Thyroid gland (tissue), 4 donors: ENCODE results near the gene ATP2A2. TPM values are rescaled to one million over a fixed set of nuclear protein-coding genes. Genes with fewer than 3 reads are reported as not detected.

Experiments
- DNase-seq, 2 donors: peaks; one replicate each; pipeline ENCODE4 v3.0.0-alpha.2; 2019
- H3K27ac ChIP-seq, 3 donors: fragments of 200-600 bp; sonication (generic); 1 replicate in 2 of 3; 2 replicates in 1 of 3; pipeline ENCODE4 v1.5.1; 2016 to 2019; ENCODE audit warnings: mild to moderate bottlenecking in 1 of 3, moderate library complexity in 1 of 3
- H3K27me3 ChIP-seq: fragments of 200-600 bp; sonication (generic); one replicate; pipeline ENCODE4 v1.5.1; 2019
- H3K36me3 ChIP-seq, 2 donors: fragments of 200-600 bp; sonication (generic); one replicate each; pipeline ENCODE4 v1.5.1; 2016 to 2019
- H3K4me1 ChIP-seq, 2 donors: fragments of 200-600 bp; sonication (generic); one replicate each; pipeline ENCODE4 v1.5.1; 2017 to 2019
- H3K4me3 ChIP-seq, 3 donors: fragments of 200-600 bp; sonication (generic); replicated peaks in 1 of 3; 1 replicate in 2 of 3; 2 replicates in 1 of 3; pipeline ENCODE4 v1.5.1; 2016; ENCODE audit warnings: mild to moderate bottlenecking in 1 of 3
- H3K9me3 ChIP-seq: fragments of 200-600 bp; sonication (generic); one replicate; pipeline ENCODE4 v1.5.1; 2017
- POLR2A ChIP-seq, 2 donors: fragments of 450-650 bp; IDR thresholded peaks; one replicate each; pipeline ENCODE4 v1.6.1; 2017; ENCODE audit warnings: antibody characterized with exemption in 2 of 2, mild to moderate bottlenecking in 2 of 2, moderate library complexity in 1 of 2
- WGBS, 2 donors: methylation state at CpG; one replicate each; pipeline ENCODE4 v1.1.5; 2017; 5-methylcytosine and 5-hydroxymethylcytosine counted together
- intact Hi-C: fragments of 100-400 bp; cut with DNase I; formaldehyde crosslinking; loops from one replicate; pipeline ENCODE4 v1.15.1; 2023
- total RNA-seq, 4 donors: library from RNA; depleted of rRNA; stranded (reverse); fragments of >200 nt; gene quantifications; one replicate each; pipeline ENCODE4 v1.2.3, GENCODE V29; 2016
- TF ChIP-seq, protein P1 (sequence below), 6 experiments: fragments of 200-600 bp in 3 of 6; fragments of 450-650 bp in 3 of 6; sonication (generic) in 3 of 6; IDR thresholded peaks; one replicate each; pipeline ENCODE4 v1.5.1; 2016 to 2019; ENCODE audit warnings: antibody characterized with exemption in 6 of 6, mild to moderate bottlenecking in 2 of 6, inconsistent platforms in 1 of 6, moderate library complexity in 1 of 6

Gene ATP2A2
- total RNA-seq, 4 donors from 2014 or later: 126 to 220 (median 174) TPM

DNA sequence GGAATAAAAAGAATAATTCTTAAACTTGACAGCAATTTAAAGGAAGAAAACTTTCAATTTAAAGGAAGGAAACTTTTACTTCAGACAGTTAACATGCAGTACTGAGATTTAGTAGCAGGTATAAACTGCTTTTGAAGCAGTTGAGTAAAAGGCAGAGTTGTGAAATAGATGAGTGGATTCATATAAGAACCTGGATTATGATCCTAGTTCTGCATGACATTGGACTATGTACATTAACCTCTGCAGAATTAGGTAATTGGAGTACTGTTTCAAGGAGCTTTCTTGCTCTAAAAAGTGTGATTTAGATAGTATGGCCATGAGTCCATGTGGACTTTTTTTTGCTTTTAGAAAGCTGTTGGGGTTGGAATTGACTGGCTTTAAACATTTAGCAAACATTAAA, 29.7 kb downstream of the ATP2A2 start:
- H3K36me3 ChIP-seq: peaks cover 0 to 6% of the 10 kb centered on the region in 2 donors
- H3K27me3 ChIP-seq: no peaks in the 10 kb centered on the region
- no peak overlapping the region for H3K4me3 ChIP-seq
- intact Hi-C loops: no loop called here
- no peaks in the 10 kb centered on the region for H3K9me3 ChIP-seq
- H3K27ac ChIP-seq: no peak overlapping the region
- peaks cover 4 to 15% of the 10 kb centered on the region in 2 donors for H3K4me1 ChIP-seq
- TF ChIP-seq, protein P1, sequence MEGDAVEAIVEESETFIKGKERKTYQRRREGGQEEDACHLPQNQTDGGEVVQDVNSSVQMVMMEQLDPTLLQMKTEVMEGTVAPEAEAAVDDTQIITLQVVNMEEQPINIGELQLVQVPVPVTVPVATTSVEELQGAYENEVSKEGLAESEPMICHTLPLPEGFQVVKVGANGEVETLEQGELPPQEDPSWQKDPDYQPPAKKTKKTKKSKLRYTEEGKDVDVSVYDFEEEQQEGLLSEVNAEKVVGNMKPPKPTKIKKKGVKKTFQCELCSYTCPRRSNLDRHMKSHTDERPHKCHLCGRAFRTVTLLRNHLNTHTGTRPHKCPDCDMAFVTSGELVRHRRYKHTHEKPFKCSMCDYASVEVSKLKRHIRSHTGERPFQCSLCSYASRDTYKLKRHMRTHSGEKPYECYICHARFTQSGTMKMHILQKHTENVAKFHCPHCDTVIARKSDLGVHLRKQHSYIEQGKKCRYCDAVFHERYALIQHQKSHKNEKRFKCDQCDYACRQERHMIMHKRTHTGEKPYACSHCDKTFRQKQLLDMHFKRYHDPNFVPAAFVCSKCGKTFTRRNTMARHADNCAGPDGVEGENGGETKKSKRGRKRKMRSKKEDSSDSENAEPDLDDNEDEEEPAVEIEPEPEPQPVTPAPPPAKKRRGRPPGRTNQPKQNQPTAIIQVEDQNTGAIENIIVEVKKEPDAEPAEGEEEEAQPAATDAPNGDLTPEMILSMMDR (IDR thresholded peaks at IDR 0.05): no peak
- no peak for TF ChIP-seq POLR2A (IDR thresholded peaks at IDR 0.05)
- no peak for DNase-seq

DNA sequence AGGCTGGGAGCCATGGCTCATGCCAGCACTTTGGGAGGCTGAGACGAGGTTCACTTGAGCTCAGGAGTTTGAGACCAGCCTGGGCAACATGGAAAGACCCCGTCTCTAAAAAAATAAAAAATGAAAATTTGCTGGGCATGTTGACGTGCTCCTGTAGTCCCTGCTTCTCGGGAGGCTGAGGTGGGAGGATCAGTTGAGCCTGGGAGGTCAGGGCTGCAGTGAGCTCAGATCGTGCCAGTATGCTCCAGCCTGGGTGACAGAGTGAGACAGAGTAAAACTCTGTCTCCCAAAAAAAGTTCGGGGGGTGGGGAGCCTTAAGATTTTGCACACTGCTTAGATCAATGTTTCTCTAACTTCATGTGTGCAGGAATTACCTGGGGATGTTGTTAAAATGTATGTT, 30.9 kb downstream of the ATP2A2 start:
- H3K27me3 ChIP-seq: no peaks in the 10 kb centered on the region
- no peak overlapping the region for H3K4me3 ChIP-seq
- TF ChIP-seq, protein P1 (IDR thresholded peaks at IDR 0.05): no peak
- no peaks in the 10 kb centered on the region for H3K9me3 ChIP-seq
- peaks cover 0 to 3% of the 10 kb centered on the region in 2 donors for H3K36me3 ChIP-seq
- intact Hi-C loops: no loop called here
- DNase-seq: no peak
- H3K27ac ChIP-seq: no peak overlapping the region
- WGBS, 2 donors: 95 to 98% methylated on average over 6 of the region's 6 CpGs
- H3K4me1 ChIP-seq: peaks cover 4 to 25% of the 10 kb centered on the region in 2 donors

DNA sequence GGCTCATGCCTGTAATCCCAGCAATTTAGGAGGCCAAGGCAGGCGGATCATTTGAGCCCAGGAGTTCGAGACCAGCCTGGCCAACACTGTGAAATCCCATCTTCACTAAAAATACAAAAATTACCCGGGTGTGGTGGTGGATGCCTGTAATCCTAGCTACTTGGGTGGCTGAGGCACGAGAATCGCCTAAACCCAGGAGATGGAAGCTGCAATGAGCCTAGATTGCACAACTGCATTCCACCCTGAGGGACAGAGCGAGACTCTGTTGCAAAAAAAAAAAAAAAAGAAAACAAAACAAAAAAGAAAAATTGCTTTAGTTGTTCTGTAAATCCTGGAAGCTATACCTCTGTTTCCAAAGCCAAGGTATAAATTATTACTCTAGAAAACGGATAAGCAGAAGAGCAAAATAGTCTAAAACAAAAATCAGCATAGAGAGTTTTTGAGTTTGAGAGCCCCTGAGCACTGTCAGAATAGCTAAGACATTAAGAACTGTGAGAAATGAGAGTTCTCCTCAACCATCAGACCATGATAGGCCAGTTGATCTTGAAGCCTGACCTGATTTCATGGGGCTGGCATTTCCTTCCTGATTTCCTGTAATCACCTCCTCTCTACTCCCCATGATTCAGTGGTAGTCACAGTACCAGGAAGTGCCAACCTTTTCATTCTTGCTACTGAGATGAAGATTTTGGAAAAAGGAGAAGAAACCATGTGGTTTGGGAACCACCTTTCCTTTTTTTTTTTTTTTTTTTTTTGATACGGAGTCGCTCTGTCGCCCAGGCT, 31.7 kb downstream of the ATP2A2 start:
- intact Hi-C loops: no loop called here
- H3K36me3 ChIP-seq: peaks cover 0 to 3% of the 10 kb centered on the region in 2 donors
- H3K27ac ChIP-seq: no peak overlapping the region
- H3K4me3 ChIP-seq: no peak overlapping the region
- H3K4me1 ChIP-seq: peaks cover under 1 to 25% of the 10 kb centered on the region in 2 donors
- TF ChIP-seq, protein P1 (IDR thresholded peaks at IDR 0.05): no peak
- TF ChIP-seq POLR2A (IDR thresholded peaks at IDR 0.05): no peak
- no peak for DNase-seq
- H3K27me3 ChIP-seq: no peaks in the 10 kb centered on the region
- no peaks in the 10 kb centered on the region for H3K9me3 ChIP-seq
- WGBS, 2 donors: 90 to 94% methylated on average over 10 of the region's 10 CpGs

DNA sequence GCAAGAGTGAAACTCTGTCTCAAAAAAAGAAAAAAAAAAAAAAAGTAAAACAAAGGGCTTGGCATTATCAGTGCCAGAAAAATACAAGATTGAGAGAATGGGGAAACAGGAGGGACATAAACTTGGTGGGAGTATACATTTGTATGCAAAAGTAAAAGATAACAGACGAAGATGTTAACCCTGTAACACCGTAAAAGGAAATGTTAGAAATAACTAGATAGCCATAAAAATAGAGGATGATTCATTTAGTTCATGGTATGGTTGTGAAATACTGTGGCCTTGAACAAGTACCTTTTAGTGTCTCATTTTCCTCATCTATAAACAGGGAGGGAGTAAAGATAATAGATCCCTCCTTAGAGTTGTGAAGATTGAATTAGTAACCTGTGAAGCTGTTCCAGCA, 33.3 kb downstream of the ATP2A2 start:
- DNase-seq: no peak
- WGBS, 2 donors: 75 to 87% methylated on average over 2 of the region's 2 CpGs
- Histone ChIP-seq H3K27ac (peak overlapping the region in 1 of 3 donors; percentile 17), H3K4me1 (peaks cover 4 to 18% of the 10 kb centered on the region in 2 donors), H3K27me3 (no peaks in the 10 kb centered on the region), H3K4me3 (no peak overlapping the region), H3K9me3 (no peaks in the 10 kb centered on the region), H3K36me3 (peaks cover 0 to 11% of the 10 kb centered on the region in 2 donors)
- TF ChIP-seq POLR2A (IDR thresholded peaks at IDR 0.05): no peak
- TF ChIP-seq, protein P1 (IDR thresholded peaks at IDR 0.05): no peak
- intact Hi-C loops: no loop called here

DNA sequence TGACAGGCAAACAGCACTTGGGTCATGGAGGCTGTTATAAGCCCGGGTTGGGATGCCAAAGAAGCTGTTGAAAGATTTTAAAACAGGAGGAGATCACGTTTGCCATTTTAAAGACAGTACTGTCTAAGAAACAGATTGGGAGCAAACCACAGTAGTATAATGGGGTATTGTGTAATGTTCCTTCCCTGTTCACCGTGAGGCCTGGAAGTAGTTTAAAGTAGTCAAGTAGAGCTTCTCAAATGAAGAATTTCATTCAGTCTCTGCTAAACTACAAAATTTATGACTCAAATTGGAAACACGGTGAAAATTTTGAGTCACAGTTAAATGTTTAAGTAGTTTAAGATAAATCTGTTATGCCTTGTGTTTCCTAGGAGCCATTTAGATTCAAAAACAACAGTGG, 35.8 kb downstream of the ATP2A2 start:
- no peak for TF ChIP-seq POLR2A (IDR thresholded peaks at IDR 0.05)
- TF ChIP-seq, protein P1 (IDR thresholded peaks at IDR 0.05): no peak
- 61 to 81% methylated on average over 4 of the region's 4 CpGs for WGBS, 2 donors
- Histone ChIP-seq H3K4me1 (peaks cover 4 to 18% of the 10 kb centered on the region in 2 donors), H3K27me3 (no peaks in the 10 kb centered on the region), H3K9me3 (no peaks in the 10 kb centered on the region), H3K27ac (no peak overlapping the region), H3K4me3 (no peak overlapping the region), H3K36me3 (peaks cover 0 to 8% of the 10 kb centered on the region in 2 donors)
- intact Hi-C loops: no loop called here
- no peak for DNase-seq
